ENCODE measurements around the gene ICAM2. TPM values are rescaled to one million over a fixed set of nuclear protein-coding genes. Genes with fewer than 3 reads are reported as not detected.

ICAM2 gene
- total RNA-seq, 1 experiment from 2014 or later = 0.33 TPM

DNA sequence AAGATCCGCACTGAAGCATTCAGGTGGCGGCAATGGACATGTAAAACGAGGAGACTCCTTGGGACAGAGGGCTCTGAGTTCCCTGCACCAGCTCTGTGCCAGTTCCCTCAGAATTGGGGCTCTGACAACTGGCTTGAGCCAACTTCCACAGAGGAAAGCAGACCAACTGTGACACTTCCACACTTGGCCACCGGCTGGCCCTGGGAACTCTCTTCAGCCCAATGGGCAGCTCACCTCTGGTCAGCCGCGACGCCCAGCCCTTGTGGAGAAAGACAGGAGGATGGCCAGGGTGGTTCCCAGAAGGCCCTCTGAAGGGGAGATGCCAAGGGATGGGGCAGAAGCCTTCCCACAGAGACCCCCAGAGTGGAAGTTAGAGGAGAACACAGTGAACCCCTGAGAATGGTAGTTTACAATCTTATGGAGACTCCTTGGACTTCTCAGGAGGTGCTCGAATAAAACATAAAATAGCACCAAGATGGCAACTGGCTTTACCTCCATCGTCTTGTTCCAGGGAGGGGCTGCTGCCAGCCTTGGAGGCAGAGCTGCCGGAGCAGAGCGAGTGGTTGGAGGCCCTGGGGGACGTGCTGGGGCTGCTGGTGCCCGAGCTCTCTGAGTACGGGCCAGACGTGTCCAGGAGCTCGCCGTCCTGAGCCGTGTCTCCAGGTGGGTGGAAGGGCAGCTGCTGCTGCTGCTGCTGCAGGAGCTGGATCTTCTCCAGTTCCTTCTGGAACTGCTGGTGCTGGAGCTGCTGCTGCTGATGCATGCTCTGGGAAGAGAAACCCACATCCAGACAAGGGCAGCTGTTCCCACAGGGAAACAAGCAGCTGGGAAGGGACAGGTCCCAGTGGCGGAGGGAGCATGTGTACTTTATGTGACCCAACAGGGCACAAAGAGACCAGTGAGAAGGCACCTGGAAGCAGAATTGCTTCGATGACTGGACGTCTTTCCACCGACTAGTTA lies 35.0 kb upstream of the ICAM2 start (continued):
- no peak for TF ChIP-seq ZNF138 (CRISPR knock-in tag; conservative IDR thresholded peaks at IDR 0.05)

DNA sequence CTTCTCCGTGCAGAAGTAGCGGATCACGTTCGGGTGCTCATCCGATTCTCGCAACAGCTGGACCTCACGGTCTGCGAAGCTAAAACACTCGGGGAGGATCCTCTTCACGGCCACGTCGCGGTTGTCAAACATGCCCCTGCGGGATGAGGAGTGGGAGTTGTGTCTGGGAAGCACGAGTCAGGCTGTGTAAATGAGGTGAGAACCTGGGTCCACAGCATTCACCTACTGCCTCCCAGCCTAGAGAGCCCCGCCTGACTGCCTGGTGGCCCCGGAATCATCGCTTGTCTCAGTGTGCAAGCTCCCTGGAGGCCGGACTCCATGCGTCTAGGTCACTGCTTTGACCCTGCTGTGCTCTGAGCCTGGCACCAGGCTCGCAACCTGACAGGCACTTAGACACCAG lies 33.9 kb upstream of the ICAM2 start:
- Mint-ChIP-seq H3K4me1 (peaks cover 15% of the 10 kb centered on the region), H3K36me3 (no peaks in the 10 kb centered on the region), H3K27ac (no peak overlapping the region), H3K9me3 (no peaks in the 10 kb centered on the region), H3K27me3 (ENCODE audit: low read depth) (no peaks in the 10 kb centered on the region), H3K4me3 (no peak overlapping the region)
- TF ChIP-seq, protein P1, sequence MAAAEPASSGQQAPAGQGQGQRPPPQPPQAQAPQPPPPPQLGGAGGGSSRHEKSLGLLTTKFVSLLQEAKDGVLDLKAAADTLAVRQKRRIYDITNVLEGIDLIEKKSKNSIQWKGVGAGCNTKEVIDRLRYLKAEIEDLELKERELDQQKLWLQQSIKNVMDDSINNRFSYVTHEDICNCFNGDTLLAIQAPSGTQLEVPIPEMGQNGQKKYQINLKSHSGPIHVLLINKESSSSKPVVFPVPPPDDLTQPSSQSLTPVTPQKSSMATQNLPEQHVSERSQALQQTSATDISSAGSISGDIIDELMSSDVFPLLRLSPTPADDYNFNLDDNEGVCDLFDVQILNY (CRISPR knock-in tag; IDR thresholded peaks at IDR 0.05) = no peak
- no peak for TF ChIP-seq ZNF121 (CRISPR knock-in tag; IDR thresholded peaks at IDR 0.05)
- TF ChIP-seq NFE2L1 (CRISPR knock-in tag; IDR thresholded peaks at IDR 0.05) = no peak
- TF ChIP-seq, protein P2, sequence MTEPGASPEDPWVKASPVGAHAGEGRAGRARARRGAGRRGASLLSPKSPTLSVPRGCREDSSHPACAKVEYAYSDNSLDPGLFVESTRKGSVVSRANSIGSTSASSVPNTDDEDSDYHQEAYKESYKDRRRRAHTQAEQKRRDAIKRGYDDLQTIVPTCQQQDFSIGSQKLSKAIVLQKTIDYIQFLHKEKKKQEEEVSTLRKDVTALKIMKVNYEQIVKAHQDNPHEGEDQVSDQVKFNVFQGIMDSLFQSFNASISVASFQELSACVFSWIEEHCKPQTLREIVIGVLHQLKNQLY (CRISPR knock-in tag; IDR thresholded peaks at IDR 0.05) = no peak
- no peak for TF ChIP-seq EMX1 (CRISPR knock-in tag; IDR thresholded peaks at IDR 0.05)
- TF ChIP-seq ZNF263 (CRISPR knock-in tag; IDR thresholded peaks at IDR 0.05; ENCODE audit: low read depth) = no peak
- TF ChIP-seq, protein P3, sequence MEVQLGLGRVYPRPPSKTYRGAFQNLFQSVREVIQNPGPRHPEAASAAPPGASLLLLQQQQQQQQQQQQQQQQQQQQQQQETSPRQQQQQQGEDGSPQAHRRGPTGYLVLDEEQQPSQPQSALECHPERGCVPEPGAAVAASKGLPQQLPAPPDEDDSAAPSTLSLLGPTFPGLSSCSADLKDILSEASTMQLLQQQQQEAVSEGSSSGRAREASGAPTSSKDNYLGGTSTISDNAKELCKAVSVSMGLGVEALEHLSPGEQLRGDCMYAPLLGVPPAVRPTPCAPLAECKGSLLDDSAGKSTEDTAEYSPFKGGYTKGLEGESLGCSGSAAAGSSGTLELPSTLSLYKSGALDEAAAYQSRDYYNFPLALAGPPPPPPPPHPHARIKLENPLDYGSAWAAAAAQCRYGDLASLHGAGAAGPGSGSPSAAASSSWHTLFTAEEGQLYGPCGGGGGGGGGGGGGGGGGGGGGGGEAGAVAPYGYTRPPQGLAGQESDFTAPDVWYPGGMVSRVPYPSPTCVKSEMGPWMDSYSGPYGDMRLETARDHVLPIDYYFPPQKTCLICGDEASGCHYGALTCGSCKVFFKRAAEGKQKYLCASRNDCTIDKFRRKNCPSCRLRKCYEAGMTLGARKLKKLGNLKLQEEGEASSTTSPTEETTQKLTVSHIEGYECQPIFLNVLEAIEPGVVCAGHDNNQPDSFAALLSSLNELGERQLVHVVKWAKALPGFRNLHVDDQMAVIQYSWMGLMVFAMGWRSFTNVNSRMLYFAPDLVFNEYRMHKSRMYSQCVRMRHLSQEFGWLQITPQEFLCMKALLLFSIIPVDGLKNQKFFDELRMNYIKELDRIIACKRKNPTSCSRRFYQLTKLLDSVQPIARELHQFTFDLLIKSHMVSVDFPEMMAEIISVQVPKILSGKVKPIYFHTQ (CRISPR knock-in tag; IDR thresholded peaks at IDR 0.05) = no peak
- TF ChIP-seq, protein P4, sequence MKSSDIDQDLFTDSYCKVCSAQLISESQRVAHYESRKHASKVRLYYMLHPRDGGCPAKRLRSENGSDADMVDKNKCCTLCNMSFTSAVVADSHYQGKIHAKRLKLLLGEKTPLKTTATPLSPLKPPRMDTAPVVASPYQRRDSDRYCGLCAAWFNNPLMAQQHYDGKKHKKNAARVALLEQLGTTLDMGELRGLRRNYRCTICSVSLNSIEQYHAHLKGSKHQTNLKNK (CRISPR knock-in tag; IDR thresholded peaks at IDR 0.05) = no peak
- TF ChIP-seq JAZF1 (CRISPR knock-in tag; IDR thresholded peaks at IDR 0.05) = no peak
- no peak for TF ChIP-seq FOXK1 (CRISPR knock-in tag; IDR thresholded peaks at IDR 0.05)
- TF ChIP-seq, protein P5, sequence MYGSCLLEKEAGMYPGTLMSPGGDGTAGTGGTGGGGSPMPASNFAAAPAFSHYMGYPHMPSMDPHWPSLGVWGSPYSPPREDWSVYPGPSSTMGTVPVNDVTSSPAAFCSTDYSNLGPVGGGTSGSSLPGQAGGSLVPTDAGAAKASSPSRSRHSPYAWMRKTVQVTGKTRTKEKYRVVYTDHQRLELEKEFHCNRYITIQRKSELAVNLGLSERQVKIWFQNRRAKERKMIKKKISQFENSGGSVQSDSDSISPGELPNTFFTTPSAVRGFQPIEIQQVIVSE (CRISPR knock-in tag; IDR thresholded peaks at IDR 0.05; ENCODE audit: borderline replicate concordance) = no peak
- no peak for TF ChIP-seq GTF2I (CRISPR knock-in tag; conservative IDR thresholded peaks at IDR 0.05)
- no peak for TF ChIP-seq CREB1 (CRISPR knock-in tag; IDR thresholded peaks at IDR 0.05)
- TF ChIP-seq, protein P6, sequence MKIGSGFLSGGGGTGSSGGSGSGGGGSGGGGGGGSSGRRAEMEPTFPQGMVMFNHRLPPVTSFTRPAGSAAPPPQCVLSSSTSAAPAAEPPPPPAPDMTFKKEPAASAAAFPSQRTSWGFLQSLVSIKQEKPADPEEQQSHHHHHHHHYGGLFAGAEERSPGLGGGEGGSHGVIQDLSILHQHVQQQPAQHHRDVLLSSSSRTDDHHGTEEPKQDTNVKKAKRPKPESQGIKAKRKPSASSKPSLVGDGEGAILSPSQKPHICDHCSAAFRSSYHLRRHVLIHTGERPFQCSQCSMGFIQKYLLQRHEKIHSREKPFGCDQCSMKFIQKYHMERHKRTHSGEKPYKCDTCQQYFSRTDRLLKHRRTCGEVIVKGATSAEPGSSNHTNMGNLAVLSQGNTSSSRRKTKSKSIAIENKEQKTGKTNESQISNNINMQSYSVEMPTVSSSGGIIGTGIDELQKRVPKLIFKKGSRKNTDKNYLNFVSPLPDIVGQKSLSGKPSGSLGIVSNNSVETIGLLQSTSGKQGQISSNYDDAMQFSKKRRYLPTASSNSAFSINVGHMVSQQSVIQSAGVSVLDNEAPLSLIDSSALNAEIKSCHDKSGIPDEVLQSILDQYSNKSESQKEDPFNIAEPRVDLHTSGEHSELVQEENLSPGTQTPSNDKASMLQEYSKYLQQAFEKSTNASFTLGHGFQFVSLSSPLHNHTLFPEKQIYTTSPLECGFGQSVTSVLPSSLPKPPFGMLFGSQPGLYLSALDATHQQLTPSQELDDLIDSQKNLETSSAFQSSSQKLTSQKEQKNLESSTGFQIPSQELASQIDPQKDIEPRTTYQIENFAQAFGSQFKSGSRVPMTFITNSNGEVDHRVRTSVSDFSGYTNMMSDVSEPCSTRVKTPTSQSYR (CRISPR knock-in tag; IDR thresholded peaks at IDR 0.05) = no peak
- POLR2A ChIA-PET = no interaction called here
- CTCF ChIA-PET = interaction anchor here (2.0 to 3.6 kb wide), 4 partner anchors 10 to 108 kb away, joined by 5 to 24 read pairs (median 18); no protein-coding TSS in a partner anchor
- ATAC-seq (no peak), DNase-seq (ENCODE audit: low spot score) (no peak)
